HG02943 (cell line): ENCODE data around the gene PADI4.

Experiments
- ATAC-seq: cut with Tn5 transposase; IDR thresholded peaks from one replicate; pipeline ENCODE4 v1.9.1; 2021; ENCODE audit warnings: mild to moderate bottlenecking, low read depth, moderate library complexity; ENCODE audit not compliant: unreplicated experiment

The PADI4 gene

GRCh38 chr1:17280894-17281293, 27.1 kb upstream of the PADI4 start:
- ATAC-seq: no peak

- ATAC-seq: no peak
Measured at GRCh38 chr1:17281775-17282181, 26.2 kb upstream of the PADI4 start.

GRCh38 chr1:17282836-17283235, 25.2 kb upstream of the PADI4 start:
- no peak for ATAC-seq

- no peak for ATAC-seq
Measured at GRCh38 chr1:17286646-17287045, 21.4 kb upstream of the PADI4 start.

GRCh38 chr1:17287130-17287776, 20.7 kb upstream of the PADI4 start:
- ATAC-seq: no peak

GRCh38 chr1:17289721-17290120, 18.3 kb upstream of the PADI4 start:
- no peak for ATAC-seq

GRCh38 chr1:17290553-17290952, 17.4 kb upstream of the PADI4 start:
- ATAC-seq: no peak

- ATAC-seq: no peak
Measured at GRCh38 chr1:17292299-17293160, 15.5 kb upstream of the PADI4 start.

GRCh38 chr1:17293681-17294425, 14.1 kb upstream of the PADI4 start:
- no peak for ATAC-seq

- ATAC-seq: no peak
Measured at GRCh38 chr1:17295292-17295691, 12.7 kb upstream of the PADI4 start.

GRCh38 chr1:17296086-17296485, 11.9 kb upstream of the PADI4 start:
- no peak for ATAC-seq

- ATAC-seq: no peak
Measured at GRCh38 chr1:17297991-17298390, 10.0 kb upstream of the PADI4 start.

GRCh38 chr1:17301767-17302166, 6.2 kb upstream of the PADI4 start:
- ATAC-seq: no peak

GRCh38 chr1:17304151-17304825, 3.7 kb upstream of the PADI4 start:
- no peak for ATAC-seq

- no peak for ATAC-seq
Measured at GRCh38 chr1:17304826-17305175, 3.2 kb upstream of the PADI4 start.

GRCh38 chr1:17305576-17306095, 2.4 kb upstream of the PADI4 start:
- ATAC-seq: no peak

GRCh38 chr1:17306407-17306806, 1.6 kb upstream of the PADI4 start:
- no peak for ATAC-seq

GRCh38 chr1:17306921-17307320, 1.1 kb upstream of the PADI4 start:
- ATAC-seq: no peak

GRCh38 chr1:17307329-17307728, 668 bp upstream of the PADI4 start:
- no peak for ATAC-seq

- ATAC-seq: no peak
Measured at GRCh38 chr1:17308593-17308992, 596 bp downstream of the PADI4 start.
